CD4-positive, alpha-beta T cell treated with Interleukin-17A for 1 hour (primary cell): ENCODE data around the gene MAP2K7.

Experiments used
- DNase-seq: peaks from one replicate; pipeline ENCODE4 v3.0.0-alpha.2; 2020

The MAP2K7 gene

DNA sequence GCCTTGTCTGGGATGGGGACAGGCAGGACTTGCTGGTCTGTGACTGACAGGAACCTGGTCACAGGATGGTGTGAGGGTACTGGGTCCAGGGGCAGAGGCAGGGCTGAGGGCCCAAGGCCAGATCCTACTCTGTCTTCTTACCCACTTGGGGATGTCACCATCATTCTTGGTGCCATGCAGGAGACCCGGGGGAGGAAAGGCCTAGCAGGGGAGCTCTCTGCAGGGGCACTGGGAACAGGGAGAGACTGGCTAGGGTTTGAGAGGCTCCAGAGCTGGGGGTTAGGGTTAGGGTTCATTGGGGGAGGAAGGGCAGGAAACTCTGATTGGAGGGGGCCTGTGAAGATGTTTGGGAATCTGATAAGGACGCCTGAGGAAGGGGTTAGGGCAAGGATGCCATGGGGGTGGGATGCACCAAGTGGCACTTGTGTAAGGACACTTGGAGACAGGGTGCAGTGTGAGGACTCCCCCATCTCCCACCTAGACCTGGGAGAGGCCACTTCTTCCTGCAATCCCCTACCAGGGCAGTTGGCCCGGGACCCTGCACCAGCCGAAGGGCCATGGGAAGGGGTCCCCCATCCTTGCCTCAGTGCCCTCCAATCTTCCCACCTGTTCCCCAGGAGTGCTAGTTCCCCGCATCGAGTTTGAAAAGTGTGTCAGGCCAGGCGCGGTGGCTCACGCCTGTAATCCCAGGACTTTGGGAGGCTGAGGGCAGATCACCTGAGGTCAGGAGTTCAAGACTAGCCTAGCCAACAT is 36.4 kb upstream of the MAP2K7 start:
- no peak for DNase-seq

DNA sequence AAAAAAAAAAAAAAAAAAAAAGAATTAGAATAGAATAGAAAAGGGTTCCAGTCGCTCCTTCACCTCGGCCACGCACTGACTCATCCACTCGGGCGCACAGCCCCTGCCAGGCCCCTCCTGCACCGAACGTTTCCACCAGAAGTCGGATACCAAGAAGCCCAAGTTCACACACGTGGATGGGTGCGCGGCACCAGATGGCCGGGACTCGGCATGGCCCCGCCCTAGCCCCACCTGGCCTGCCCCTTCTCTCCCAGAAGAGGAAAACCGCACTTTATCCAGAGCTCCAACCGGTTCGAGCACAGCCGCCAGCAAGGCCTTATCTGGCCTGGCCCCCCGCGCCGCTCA is 35.4 kb upstream of the MAP2K7 start:
- DNase-seq = no peak

DNA sequence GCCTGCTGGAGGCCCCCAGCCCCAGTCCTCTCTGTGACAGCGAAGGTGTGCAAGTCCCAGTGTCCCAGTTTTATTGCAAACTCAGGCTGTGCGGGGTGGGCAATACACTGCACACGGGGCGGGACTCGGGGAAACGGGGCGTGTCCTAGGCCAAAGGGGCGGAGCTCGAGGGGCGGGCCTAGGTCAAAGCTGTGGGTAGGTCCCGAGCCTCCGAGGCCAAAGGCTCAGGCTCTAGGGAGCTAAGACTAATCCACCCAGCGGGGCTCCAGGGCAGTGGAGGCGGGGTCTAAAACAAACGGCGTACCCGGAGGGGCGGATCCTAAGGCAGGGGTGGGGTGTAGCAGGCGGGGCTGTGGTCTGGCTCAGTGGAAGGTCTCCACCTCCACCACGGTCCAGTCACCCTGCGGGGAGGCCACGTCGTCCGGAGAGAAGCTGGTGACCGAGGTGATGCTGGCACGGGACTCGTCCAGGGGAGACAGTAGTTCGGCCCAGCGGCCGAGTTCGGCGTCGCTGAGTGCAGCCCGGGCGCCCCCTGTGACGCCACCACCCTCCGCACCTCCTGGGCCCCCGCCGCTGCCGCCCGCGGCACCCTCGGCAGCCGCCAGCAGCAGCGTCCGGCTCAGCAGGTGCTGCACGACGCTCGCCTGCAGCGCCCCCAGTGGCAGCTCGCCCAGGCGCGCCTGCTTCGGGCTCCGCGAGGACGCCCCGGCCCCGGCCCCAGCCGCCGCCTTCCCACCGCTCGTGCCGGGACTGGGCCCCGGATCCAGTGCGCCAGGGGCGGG is 34.8 kb upstream of the MAP2K7 start:
- DNase-seq = peak; percentile 86

DNA sequence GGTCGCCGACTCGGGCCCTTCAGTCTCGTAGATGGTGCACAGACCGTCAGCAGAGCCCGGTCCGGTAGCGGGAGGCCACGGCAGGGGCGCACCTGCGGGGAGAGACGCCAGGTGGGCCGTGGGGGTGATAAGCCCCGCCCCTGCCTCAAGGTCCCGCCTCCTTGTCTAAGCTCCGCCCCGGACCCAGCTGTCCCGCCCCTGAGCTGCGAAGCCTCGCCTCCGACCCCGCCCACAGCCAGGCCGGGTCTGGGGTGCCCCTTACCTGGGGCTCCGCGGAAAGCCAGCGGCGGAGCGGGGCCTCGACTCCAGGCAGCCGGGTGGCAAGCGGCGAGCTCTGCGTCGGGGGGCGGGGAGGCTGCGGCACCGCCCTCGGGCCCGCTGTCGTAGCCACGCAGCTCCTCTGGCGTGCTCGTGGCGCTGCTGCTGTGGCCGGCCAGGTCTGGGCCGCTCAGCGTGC is 34.2 kb upstream of the MAP2K7 start:
- peak; percentile 86 for DNase-seq

DNA sequence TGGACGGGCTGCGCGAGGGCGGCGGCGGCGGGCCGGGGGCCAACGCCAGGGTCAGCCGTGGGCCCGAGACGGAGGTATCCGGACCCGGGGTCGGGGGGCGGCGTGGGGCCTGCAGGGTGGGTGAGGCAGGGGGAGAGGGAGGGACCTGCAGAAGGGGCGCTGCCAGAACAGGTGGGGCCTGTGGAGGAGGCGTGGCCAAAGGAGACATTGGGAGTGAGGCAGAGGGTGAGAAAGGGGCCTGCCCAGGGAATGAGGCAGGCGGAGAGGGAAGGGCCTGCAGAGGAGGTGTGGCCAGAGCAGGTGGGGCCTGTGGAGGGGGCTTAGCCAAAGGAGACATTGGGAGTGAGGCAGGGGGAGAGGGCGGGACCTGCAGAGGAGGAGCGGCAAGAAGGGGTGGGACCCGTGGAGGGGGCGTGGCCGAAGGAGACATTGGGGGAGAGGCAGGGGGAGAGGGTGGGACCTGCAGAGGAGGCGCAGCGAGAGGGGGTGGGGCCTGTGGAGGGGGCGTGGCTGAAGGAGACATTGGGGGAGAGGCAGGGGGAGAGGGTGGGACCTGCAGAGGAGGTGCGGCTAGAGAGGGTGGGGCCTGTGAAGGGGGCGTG is 33.7 kb upstream of the MAP2K7 start:
- DNase-seq = peak; percentile 72

DNA sequence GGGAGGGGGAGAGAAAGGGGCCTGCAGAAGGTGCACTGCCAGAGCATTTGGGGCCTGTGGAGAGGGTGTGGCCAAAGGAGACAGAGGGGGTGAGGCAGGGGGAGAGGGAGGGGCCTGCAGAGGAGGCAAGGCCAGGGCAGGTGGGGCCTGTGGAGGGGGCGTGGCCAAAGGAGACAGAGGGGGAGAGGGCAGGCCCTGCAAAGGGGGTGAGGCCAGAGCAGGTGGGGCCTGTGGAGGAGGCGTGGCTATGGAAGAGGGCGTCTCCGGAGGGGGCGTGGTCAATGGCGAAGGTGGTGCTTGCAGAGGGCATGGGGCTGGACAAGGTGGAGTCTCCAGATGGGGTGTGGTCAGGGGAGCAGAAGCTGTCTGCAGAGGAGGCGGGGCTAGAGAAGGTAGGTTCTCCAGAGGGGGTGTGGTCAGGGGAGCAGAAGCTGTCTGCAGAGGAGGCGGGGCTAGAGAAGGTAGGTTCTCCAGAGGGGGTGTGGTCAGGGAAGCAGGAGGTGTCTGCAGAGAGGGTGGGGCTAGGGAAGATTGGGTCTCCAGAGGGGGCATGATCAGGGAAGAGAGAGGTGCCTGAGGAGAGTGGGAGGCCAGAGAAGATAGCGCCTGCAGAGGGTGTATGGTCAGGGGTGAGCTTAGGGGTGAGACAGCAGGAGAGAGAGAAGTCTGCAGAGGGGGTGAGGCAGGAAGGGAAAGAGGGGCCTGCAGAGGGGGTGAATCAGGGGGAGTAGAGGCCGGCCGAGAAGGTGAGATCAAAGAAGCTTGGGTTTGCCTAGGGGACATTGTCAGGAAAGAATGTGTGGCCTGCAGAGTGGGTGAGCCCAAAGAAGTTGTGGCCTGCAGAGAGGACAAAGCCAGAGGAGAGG is 32.9 kb upstream of the MAP2K7 start:
- peak; percentile 61 for DNase-seq

DNA sequence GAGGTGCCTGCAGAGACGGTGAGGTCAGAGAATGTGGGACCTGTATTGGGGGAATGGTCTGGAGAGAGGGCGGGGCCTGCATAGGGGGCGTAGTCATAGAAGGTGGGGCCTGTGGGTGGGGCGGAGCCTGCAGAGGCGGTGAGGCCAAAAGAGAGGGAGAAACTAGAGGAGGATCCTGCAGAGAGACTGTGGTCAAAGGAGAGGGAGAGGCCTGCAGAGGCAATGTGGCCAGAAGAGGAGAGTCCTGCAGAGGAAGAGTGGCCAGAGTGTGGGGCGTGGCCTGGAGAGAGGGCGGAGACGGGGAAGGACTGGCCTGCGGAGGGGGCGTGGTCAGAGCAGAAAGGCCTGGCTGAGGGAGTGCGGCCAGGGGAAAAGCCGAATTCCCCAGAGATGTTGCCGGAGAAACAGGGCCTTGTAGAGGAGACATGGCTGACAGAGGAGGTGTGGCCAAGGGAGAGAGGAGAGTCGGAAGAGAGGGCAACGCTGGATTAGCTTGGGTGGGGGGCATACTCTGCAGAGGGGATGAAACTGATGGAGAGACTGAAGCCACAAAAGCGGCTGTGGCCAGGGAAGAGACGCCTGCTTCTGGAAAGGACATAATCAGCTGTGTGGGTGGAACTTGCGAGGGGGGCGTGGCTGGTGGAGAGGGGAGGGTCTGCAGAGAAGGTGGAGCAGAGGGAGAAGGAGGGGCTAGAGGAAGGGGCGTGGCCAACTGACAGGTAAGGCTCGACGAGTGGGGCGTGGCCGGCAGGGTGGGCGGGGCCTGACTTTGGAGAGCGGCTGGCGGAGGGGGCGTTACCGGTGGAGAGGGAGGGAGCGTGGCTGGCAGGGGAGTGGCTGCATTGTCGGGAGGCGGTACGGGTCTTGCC is 32.0 kb upstream of the MAP2K7 start:
- DNase-seq = peak; percentile 90

DNA sequence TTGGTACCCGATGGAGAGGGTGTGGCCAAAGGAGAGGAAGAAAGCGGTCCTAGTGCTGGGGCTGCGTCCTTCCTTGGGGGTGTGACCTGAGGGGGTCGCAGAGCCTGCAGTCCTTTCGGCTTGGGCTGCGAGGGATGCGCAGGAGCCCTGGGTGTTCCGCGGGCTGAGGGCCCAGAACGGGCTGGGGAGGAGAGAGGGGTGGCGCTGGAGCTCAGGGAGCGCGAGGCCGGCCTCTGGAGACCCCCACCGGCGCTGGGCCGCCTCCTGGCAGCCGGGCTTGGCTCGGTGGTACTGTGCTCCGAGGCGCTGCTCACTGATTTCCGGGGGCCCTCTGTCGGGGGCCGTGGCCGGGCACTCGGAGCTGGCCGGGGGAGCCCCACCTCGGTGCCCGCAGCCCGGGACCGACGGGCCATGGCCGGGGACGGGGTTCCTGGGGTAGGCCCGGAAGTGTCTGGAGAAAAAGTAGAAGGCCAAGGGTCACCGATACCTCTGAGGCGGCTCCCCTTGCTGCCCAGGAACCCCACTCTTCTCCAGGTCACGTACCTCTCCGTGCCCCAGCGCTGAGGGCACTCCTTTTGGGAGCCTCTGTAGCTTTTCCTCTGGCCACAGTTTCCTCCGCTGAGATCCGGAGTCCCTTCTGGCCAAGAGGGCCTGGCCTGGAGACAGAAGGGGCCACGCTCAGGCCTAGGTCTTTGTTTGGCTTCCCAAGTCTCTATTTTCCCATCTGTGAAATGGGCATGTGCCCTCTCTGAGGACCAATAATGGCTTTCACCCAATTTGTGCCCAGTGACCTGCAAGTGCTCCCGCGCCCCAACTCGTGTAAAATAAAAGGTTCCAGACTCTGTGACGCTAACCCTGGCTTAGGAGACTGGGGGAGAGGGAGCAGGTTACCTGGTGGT is 31.1 kb upstream of the MAP2K7 start:
- no peak for DNase-seq

DNA sequence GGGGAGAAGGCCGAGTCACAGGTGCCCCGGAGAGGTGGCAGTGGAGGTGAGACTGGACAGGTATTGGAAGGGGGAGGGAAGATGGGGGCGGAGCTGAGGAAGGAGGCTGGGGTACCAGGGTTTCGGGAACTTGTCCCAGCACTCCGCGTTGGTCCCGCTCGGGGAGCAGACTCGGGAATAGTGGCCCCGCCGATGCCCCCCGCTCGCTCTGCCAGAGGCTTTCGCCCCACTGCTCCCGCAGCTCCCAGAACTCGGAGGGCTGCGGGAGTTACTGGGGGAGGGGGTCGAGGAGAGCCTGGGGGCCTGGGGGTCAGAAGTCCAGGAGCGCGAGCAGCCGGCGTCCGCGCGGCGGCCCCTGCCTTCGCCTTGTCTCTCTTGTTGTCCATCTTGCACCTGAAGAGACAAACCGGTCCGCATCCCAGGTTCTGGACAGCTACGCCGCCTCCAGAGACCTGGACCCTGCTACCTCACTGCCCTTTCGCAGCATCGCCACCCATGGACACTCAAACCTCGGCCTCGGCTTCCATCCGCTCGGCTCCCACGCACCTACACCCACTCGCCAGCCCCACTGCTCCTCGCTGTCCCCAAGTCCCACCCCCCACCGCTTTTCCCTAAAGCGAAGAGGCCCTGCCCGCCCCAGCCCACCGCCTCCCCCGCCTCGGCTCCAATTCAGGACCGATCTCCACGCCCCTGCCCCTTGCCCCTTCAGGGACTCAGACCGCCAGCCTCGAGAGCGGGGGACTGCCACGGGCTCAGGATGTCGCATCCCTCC is 30.2 kb upstream of the MAP2K7 start:
- no peak for DNase-seq

DNA sequence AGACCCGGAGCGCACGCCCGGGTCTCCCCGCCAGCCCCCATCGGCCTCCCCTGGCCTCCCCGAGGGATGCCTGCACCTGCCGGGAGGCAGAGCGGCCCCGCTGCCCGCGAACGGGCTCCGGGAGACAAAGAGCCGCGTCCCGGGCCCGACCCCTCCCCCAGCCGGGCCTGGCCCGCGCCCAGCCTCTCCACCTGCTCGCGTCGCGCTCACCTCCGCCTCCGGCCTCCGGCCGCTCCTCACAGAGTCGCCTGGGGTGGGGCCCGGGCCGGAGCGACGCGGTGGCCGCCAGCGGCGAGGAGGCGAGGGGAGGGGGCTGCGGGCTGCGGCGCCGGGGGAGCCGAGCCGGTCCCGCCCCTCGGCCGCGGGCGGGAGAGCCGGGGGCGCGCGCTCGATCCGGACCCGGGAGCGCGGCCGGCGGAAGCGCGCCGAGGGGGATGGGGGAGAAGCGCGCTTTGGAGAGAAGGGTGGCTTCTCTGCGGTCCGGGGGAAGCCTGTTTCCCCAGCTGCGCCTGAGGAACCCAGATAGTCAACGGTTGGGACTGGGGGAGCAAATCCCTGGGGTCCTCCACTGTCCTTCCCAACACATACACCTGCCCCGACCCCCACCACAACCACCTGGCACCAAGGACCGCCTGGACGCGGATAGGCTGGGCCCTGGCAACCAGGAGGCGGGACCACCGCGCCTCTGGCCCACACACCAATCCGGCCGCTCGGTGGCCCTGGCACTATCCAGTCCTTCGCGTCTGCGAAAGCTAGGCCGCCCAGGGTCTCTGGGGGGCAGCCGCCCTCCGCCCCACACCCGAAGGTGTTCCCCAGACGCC is 29.4 kb upstream of the MAP2K7 start, which contains the start of gene PRR36:
Gene PRR36, minus strand, starts transcription at position 315 of the 821 bp plus-strand sequence. CDS start 701 bp downstream, outside the sequence.
- DNase-seq = no peak

DNA sequence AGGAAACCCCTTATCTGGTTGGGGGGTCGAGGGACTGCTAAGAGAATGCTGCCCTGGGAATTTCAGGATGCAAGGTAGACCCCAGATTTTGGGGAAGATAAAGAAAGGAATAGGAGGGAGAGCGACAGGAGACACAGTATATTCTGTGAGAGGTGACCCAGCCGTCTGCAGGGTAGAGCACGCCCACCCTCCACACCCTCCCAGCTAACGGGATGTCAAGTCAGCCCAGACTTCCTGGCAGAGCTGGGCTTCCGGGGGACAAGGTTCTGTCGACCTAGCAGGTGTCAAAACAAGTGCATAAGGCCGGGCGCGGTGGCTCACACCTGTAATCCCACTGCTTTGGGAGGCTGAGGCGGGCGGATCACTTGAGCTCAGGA is 28.8 kb upstream of the MAP2K7 start:
- DNase-seq = no peak

DNA sequence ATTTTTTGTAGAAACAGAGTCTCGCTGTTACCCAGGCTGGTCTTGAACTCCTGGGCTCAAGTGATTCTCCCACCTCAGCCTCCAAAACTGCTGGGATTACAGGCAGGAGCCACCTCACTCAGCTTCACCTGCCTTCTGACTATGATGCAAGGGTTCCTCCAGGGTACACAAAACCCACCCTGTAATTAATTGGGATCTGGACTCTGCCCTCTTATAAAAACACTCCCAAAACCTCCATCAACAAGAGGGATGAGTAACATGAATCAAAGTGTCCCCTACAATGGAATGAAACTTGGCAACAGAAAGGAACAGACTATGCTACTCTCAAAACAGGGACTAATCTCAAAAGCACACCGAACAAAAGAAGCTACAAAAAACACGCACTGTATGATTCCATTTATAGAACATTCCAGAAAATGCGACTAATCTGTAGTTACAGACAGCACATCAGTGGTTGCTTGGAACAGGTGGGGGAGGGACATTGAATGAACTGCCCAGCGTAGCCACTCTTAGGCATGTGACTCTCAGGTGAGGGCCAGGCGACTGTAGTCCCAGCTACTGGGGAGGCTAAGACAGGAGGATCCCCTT is 26.3 kb upstream of the MAP2K7 start:
- no peak for DNase-seq

DNA sequence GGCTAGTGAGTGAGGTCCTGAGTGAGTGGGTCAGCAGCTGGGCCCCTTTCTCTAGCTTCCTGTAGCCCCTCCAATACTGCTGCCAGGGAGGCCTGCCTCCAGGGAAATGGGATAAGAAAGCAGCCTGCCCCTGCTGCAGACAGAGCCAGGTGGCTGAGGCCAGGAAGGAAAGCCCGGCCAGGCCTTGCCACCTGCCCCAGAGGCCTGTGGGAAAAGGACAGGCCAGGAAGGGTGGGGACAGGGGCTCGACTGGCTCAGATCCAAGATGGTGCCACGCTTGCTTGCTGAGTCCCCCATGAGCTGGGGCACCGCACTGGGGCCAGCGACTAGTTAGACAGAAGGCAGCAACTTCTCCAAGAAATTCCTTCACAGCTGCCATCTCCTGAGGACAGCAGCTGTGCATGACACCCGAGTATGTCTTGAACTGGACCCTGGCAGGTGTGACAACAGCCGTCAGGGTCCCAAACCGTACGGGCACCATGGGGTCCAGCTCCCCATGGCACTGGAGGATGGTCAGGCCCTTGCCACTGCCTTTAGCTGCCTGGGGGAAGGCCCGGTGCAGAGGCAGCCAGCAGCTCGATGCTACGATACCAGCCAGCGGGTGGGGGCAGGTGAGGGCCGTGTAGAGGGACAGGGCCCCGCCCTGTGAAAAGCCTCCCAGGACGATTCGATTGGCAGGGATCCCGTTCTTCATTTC is 24.4 kb upstream of the MAP2K7 start:
- DNase-seq = no peak

DNA sequence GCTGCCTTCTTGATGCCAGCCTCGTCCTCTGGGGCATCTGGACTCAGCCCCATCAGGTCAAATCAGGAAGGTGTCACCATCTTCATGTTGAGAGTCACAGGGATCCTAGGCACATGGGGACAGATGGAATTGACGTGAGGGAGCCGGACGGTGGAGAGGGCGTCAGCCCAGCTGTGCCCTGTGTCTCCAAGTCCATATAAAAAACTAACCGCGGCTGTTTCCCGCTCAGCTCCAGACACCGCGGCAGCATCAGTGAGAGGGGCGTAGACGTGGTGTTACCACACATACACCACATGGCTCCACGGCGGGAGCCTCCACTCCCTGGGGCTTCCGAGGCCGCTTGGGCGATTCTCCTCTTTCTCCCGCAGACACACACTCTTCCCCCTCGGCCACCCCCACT is 23.8 kb upstream of the MAP2K7 start:
- no peak for DNase-seq

DNA sequence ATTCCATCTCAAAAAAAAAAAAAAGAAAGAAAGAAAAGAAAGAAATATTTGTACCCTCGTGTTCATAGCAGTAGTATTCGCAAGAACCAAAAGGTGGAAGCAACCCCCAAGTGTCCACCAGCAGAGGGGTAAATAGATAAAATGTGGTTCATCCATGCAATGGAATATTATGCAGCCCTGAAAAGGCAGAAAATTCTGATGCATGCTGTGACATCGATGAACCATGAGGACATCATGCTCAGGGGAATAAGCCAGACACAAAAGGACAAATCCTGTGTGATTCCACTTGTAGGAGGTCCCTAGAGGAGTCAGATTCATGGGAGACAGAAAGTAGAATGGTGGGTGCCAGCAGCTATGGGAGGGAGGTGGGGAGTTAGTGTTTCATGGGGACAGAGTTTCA is 21.8 kb upstream of the MAP2K7 start:
- DNase-seq = no peak

DNA sequence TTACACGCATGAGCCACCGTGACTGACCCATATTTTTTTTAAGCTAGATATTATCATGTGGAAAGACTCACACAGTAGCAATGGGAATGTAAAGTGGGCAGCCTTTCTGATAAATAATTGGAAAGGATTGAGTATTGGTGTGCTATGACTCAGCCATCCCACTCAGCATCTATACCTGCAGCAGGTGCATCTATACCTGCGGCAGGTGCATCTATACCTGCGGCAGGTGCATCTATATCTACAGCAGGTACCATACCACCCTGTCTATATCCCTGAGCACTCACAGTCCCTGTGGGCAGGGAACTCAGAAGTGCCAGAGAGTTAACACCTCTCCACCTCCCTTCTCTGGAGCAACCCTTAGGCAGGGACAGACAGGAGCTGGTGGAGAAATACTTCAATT is 20.6 kb upstream of the MAP2K7 start:
- DNase-seq = no peak

DNA sequence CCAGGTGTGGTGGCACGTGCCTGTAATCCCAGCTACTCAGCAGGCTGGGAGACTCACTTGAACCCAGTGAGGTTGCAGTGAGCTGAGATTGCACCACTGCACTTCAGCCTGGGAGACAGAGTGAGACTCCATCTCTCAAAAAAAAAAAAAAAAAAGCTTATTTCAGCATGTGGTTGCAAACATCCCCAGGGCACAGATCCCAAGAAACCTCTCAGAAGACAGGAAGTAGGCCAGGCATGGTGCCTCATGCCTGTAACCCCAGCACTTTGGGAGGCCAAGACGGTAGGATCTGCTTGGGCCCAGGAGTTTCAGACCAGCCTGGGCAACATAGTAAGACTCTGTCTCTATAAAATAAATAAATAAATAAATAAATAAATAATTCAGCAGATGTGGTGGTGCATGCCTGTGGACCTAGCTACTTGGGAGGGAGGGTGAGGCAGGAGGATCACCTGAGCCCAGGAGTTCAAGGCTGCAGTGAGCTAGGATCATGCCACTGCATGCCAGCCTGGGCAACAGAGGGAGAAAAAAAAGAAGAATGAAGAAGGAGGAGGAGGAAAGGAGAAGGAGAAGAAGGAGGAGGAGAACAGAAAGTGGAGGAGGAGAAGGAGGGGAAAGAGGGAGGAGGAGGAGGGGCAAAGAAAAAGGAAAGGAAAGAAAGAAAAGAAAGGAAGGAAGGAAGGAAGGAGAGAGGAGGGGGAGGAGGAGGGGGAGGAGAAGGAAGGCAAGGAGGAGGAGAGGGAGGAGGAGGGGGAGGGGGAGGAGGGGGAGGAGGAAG is 19.7 kb upstream of the MAP2K7 start:
- no peak for DNase-seq
